Lung (tissue), 12 donors: ENCODE results near the gene KCND2. TPM values are rescaled to one million over a fixed set of nuclear protein-coding genes. Genes with fewer than 3 reads are reported as not detected.

Experiments used
- ATAC-seq: fragments of 200-7000 bp; cut with Tn5 transposase; one replicate; pipeline ENCODE4 v1.9.1; 2020; ENCODE audit warnings: moderate number of reproducible peaks; ENCODE audit not compliant: insufficient read depth, low FRiP score
- DNase-seq, 3 donors: peaks; one replicate each; pipeline ENCODE4 v3.0.0-alpha.2; 2013 to 2017
- H3K27ac ChIP-seq, 2 donors: one replicate each; pipeline ENCODE4 v1.5.1; 2013; ENCODE audit warnings: mild to moderate bottlenecking in 2 of 2, moderate library complexity in 2 of 2, control low read depth in 1 of 2, inconsistent platforms in 1 of 2, low read depth in 1 of 2, low read length in 1 of 2
- H3K27me3 ChIP-seq, 3 donors: one replicate each; pipeline ENCODE4 v1.5.1; 2013; ENCODE audit warnings: low read length in 2 of 3; ENCODE audit not compliant: control insufficient read depth in 3 of 3, insufficient read depth in 3 of 3
- H3K36me3 ChIP-seq, 4 donors: one replicate each; pipeline ENCODE4 v1.5.1; 2013; ENCODE audit warnings: low read length in 4 of 4, mild to moderate bottlenecking in 1 of 4, moderate library complexity in 1 of 4; ENCODE audit not compliant: control insufficient read depth in 4 of 4, insufficient read depth in 4 of 4
- H3K4me1 ChIP-seq, 5 donors: one replicate each; pipeline ENCODE4 v1.5.1; 2013; ENCODE audit warnings: low read length in 5 of 5, mild to moderate bottlenecking in 2 of 5, moderate library complexity in 1 of 5; ENCODE audit not compliant: control insufficient read depth in 5 of 5, insufficient read depth in 5 of 5
- H3K4me3 ChIP-seq: one replicate; pipeline ENCODE4 v1.5.1; 2013; ENCODE audit warnings: mild to moderate bottlenecking, control low read depth, moderate library complexity
- H3K9ac ChIP-seq, 2 donors: one replicate each; pipeline ENCODE4 v1.5.1; 2013; ENCODE audit warnings: low read length in 2 of 2, control low read depth in 1 of 2; ENCODE audit not compliant: insufficient read depth in 1 of 2
- H3K9me3 ChIP-seq, 4 donors: one replicate each; pipeline ENCODE4 v1.5.1; 2013; ENCODE audit warnings: low read length in 3 of 4, mild to moderate bottlenecking in 1 of 4, moderate library complexity in 1 of 4; ENCODE audit not compliant: control insufficient read depth in 4 of 4, insufficient read depth in 3 of 4
- CTCF ChIP-seq: IDR thresholded peaks from 2 replicates; pipeline ENCODE4 v1.5.1; 2012; ENCODE audit warnings: mild to moderate bottlenecking; ENCODE audit errors: control extremely low read depth, extremely low read depth
- WGBS, 2 donors: extraction: QIAGEN DNeasy Blood & Tissue Kit; methylation state at CpG; one replicate each; pipeline ENCODE4 v1.1.7; 2013; 5-methylcytosine and 5-hydroxymethylcytosine counted together
- polyA plus RNA-seq, 2 donors: library from polyadenylated mRNA; stranded (reverse); fragments of 200-250 nt; gene quantifications; one replicate each; pipeline ENCODE4 v1.2.1, GENCODE V29; 2013
- total RNA-seq, 2 donors: library from RNA; depleted of rRNA in 1 of 2; stranded (reverse); fragments of >200 nt in 1 of 2; gene quantifications; one replicate each; pipeline ENCODE4 v1.2.1, GENCODE V29; 2014 to 2021
- donor health status: control.
- donor health status: control.
- donor health status: Bipolar disorder and iron deficiency.
- donor health status: healthy.
- donor health status: DM: yes; HTN: yes; CAD: no.

KCND2 gene
- total and polyA plus RNA-seq, 4 donors: 0.03 to 1.1 (median 0.10) TPM

- DNase-seq: peak; percentile 77 to 84 (median 80)
- TF ChIP-seq CTCF: peak; percentile 55
- Histone ChIP-seq H3K4me1 (peaks cover 0 to 3% (median 0%) of the 10 kb centered on the region in 5 donors), H3K36me3 (peaks cover 0 to 8% (median 0%) of the 10 kb centered on the region in 4 donors), H3K9me3 (no peaks in the 10 kb centered on the region), H3K9ac (no peak overlapping the region), H3K4me3 (no peak overlapping the region), H3K27ac (no peak overlapping the region), H3K27me3 (no peaks in the 10 kb centered on the region)
- WGBS, 2 donors: 48 to 51% methylated on average over 13 of the region's 13 CpGs
- peak; percentile 72 for ATAC-seq
These were observed 519.3 kb downstream of the KCND2 start for GRCh38 chr7:120792091-120792860.

DNA sequence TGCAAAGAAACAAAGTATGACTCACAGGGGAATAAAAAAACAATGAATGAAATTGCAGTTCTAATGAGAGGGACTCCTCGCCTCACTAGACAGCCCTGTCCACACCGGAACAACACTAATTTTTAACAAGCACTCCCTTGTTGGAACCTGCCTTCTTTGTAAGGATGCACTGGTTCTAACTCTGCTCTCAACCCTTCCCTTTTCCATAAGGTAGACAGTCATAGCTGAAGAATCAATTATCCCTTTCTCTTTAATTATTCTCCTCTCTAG, 519.8 kb downstream of the KCND2 start:
- Histone ChIP-seq H3K36me3 (peaks cover 0 to 8% (median 0%) of the 10 kb centered on the region in 4 donors), H3K27ac (no peak overlapping the region), H3K9ac (no peak overlapping the region), H3K27me3 (no peaks in the 10 kb centered on the region), H3K9me3 (no peaks in the 10 kb centered on the region), H3K4me3 (no peak overlapping the region), H3K4me1 (peaks cover 0 to 3% (median 0%) of the 10 kb centered on the region in 5 donors)
- DNase-seq: no peak
- WGBS, 2 donors: 96% methylated on average over 2 of the region's 2 CpGs
- no peak for TF ChIP-seq CTCF
- no peak for ATAC-seq

DNA sequence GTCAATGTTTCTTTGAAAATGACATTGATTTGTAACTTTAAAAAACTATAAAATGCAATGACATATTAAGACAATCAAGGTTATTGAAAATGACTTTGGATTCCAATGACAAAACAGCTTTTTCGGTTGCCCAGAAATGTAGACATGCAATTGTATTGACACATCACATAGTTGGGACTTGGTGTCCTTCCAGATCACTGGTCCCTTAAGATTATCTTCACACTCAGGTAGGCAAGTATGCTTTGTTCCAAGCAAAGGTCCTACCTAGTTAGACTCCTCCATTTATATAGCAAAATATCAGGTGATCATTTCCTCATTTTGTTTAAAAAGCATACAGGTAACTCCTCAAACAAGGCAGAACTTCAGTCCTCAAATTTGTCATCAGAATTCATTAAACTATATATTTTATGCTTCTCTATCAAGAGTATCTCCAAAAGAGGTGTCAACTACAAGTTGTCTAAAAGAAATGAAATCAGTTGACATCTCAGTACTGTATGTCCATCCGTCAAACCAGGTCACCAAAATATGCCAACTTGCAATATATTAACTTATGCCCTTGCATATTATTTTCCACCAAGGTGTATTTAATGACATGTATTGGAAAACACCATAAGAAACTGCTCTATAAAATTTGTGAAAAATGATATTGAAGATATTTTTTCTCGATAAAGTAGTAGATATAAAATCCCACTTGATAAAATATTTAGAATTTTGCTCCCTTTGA, 520.4 kb downstream of the KCND2 start:
- H3K36me3 ChIP-seq: peaks cover 0 to 8% (median 0%) of the 10 kb centered on the region in 4 donors
- TF ChIP-seq CTCF: no peak
- H3K9ac ChIP-seq: no peak overlapping the region
- ATAC-seq (no peak), DNase-seq (no peak)
- peak overlapping the region in 1 of 2 donors; percentile 29 for H3K27ac ChIP-seq
- 92 to 96% methylated on average over 3 of the region's 3 CpGs for whole genome bisulfite sequencing, 2 donors
- H3K9me3 ChIP-seq: no peaks in the 10 kb centered on the region
- no peaks in the 10 kb centered on the region for H3K27me3 ChIP-seq
- H3K4me3 ChIP-seq: no peak overlapping the region
- peaks cover 0 to 3% (median 0%) of the 10 kb centered on the region in 5 donors for H3K4me1 ChIP-seq
